SW480 (cell line): Measurements from ENCODE around the gene SCRG1.

Experiments
- DNase-seq: peaks from one replicate; pipeline ENCODE4 v3.0.0-alpha.2; 2016; ENCODE audit warnings: low spot score

Gene SCRG1

GRCh38 chr4:173410079-173410478 is 11.2 kb upstream of the SCRG1 start:
- no peak for DNase-seq

DNA sequence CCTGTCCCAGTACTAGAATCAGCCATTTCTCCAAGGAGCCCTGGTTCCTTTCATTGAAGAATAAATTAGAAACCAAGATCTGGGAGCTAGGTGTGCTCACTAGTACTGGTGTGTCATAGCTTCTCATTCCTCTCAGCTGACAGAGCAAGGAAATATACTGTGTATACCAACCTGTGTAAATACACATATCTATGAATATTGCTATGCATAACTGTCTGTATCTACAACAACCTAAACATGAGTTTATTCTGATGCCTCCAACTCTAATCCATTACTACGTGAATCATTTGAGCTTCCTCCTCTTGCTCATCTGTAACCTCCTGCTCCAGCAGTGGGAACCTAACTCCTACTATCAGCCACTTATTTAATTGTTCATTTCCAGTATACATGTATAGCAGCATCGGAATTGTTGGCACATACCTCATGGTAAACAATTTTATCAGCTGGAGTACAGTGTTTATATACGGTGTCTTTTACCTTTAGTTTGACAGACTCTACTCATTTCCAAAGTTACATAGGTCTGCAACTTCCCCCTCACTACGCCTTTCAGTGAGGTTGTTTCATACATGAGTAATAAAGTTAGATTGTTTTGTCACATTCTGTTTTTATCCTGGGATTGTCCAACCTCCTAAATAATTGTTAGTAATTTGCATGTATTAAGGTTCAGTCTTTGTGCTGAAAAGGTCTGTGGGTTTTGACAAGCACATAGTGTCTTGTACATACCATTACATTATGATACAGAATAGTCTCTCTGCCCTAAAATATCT is 7.1 kb upstream of the SCRG1 start:
- DNase-seq = no peak

DNA sequence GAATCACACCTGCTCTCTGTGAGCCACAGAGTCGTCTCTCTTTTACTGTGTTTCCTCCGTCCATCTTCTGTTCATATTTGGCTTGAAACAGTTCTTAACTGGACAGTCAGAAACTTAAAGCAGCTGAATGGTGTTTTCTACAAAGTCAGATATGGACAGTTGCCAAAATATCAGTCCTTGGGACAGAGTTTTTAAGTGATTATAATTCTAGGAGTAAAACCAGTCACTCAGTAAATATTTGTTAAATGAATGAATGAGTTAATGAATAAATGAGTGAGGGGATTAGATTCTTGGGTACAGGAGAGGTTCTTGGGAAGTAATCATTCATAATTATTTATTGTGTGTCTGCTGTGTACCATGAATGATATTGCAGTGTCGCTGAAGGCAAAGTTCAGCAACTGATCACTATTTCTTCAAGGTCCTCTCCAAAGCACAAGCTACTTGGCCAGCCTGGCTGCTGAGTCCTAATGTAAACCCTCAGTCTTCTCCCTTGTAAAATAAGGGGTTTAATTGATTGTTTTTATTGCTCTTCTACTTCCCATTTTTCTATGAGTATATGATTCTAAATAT is 5.5 kb upstream of the SCRG1 start:
- no peak for DNase-seq

DNA sequence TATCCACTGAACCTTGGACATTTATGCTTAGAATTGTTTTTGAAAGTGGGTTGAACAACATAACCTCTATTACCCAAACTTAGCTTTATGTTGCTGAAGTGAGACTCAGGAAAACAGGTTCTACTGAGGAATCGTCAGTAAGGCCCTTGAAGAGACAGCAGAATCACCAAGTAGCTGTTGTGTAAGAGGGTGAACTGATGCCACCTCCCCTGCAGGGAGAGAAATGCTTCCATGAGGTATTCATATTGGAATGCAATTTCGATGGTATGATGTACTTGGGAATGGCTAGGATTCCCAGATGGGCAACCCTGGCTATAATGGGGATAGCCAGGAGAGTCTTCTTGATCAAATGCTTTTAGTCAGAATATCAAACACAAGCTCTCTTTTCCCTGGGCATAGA is 4.1 kb upstream of the SCRG1 start:
- DNase-seq = no peak

DNA sequence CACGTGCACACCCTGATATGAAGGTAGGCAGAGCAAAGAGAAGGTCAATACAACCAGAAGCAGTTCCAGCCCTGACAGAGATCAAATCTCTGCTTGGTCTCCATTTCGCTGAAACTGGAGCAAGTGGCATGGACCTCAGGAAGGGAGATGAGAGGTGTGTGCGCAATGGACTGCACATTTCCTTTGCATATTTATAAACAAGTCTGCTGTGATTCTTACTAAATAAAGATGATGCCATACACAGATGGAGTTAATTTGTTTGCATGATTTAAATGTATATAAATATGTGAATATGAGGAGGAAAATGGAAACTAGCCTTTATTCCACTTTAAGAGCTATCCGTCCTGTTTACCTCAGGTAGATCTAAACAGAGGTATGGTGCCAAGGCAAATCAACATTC is 2.1 kb upstream of the SCRG1 start:
- no peak for DNase-seq

DNA sequence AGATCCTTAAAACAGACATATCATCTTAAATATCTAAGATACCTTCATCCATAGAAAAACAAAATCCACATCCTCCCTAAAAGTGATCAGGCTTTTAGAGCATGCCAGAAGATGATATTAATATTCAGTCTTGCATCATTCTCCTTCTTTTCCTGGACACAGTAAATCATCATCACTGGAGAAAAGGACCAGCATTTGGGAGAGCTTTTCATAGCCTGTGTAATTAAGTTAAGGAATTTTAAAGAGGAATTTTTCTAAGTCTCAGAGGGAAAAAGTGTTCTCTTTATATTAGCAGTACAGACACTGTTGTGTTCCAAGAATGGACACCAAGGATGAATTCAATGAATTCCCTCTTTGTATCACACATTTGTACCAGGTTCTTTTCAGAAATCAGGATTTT is 696 bp downstream of the SCRG1 start:
- no peak for DNase-seq

DNA sequence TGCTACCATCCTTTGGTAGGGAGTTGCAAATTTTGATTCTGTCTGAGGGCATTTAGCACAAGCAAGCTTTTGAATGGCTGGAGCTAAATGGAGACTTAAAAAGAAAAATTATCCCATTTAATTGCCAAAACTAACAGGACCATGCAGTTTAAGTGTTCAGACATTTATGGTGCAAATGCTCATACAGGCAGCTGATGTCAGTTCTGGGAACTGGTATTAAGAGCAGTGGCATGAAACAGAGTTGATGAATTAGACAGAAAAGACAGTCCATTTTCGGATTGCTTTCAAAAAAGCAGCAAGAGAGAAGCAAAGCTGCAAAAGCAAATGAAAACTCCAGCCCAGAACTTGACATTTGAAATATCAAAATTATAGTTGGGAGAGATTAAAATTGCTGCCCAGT is 1.3 kb downstream of the SCRG1 start:
- no peak for DNase-seq

DNA sequence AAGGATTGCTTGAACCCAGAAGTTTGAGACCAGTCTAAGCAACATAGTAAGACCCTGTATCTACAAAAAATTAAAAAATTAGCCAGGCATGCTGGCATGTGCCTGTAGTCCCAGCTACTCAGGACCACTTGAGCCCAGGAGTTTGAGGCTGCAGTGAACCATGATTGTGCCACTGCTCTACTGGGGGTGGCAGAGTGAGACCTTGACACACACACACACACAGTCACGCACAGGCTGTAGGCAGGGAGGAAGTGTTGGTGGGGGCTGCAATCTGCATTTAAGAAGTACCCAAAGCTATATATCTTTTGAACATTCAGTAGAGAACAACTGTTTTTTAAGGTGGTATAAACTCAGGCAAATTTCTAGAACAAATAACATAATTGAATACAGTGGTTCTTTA is 7.2 kb downstream of the SCRG1 start:
- no peak for DNase-seq

DNA sequence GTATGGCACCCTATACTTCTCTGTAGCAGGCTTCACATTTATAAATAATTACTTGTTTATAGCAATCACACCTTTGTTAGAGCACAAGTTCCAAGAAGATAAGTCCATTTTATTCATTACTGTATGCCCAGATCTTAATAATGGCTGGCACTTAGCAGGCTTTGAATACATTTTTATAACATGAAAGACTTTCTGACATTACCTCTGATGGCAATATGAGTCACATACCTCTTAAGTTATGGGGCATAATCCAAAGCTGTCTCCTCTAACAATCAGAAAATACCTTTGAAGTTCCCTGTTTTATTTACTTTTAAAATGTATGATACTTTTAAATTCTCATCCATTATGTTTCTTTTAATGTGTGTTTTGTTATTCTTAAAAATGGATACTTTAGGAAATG is 12.2 kb downstream of the SCRG1 start:
- no peak for DNase-seq

DNA sequence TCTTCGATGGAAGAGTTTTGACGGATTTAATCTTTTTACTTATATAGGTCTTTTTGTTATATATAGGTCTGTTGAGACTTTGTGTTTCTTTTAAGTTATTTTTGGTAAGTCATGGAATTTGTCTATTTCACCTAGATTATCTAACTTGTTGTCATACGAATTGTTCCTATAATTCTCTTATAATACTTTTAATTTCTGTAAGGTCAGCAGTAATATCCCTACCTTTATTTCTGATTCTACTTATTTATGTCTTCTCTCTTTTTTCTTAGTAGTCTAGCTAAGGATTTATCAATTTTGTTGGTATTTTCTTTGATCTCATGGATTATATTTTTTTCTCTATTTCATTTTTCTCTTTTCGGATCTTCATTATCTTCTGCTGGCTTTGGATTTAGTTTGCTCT is 16.6 kb downstream of the SCRG1 start:
- DNase-seq = no peak

GRCh38 chr4:173381610-173382009 is 17.3 kb downstream of the SCRG1 start:
- DNase-seq = no peak

GRCh38 chr4:173380987-173381386 is 17.9 kb downstream of the SCRG1 start:
- DNase-seq = no peak

DNA sequence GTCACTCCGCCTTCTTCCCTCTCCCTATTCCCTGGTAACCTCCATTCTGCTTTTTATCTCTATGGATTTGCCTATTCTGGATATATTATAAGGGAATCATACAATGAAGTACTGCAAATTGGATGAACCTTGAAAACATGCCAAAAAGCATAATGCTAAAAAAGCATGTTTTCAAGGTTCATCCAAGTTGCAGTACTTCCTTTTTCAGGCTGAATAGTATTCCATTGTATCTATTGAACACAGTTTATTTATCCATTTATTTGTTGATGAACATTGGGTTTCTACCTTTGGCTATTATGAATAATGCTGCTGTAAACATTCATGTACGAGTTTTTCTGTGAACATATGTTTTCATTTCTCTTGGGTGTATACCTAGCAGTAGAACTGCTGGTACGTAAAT is 19.0 kb downstream of the SCRG1 start:
- DNase-seq = no peak

DNA sequence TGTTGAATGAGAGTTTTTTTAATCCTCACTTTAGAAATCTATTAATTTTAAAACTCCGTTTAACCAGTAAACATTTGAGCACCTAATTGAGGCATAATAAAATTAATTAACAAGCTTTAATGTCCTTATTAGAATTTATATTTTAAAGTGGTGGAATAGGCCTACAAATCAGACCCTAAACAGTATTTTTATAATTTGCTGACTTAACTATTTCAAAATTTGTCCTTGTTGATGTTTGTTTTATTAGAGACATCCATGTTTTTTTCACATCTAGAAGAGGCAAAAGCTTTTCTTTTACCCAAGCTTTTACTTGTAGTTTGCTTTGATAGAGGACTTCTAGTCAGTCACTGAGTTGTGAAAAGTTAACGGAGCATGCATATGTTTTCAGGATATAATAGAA is 24.3 kb downstream of the SCRG1 start:
- no peak for DNase-seq

DNA sequence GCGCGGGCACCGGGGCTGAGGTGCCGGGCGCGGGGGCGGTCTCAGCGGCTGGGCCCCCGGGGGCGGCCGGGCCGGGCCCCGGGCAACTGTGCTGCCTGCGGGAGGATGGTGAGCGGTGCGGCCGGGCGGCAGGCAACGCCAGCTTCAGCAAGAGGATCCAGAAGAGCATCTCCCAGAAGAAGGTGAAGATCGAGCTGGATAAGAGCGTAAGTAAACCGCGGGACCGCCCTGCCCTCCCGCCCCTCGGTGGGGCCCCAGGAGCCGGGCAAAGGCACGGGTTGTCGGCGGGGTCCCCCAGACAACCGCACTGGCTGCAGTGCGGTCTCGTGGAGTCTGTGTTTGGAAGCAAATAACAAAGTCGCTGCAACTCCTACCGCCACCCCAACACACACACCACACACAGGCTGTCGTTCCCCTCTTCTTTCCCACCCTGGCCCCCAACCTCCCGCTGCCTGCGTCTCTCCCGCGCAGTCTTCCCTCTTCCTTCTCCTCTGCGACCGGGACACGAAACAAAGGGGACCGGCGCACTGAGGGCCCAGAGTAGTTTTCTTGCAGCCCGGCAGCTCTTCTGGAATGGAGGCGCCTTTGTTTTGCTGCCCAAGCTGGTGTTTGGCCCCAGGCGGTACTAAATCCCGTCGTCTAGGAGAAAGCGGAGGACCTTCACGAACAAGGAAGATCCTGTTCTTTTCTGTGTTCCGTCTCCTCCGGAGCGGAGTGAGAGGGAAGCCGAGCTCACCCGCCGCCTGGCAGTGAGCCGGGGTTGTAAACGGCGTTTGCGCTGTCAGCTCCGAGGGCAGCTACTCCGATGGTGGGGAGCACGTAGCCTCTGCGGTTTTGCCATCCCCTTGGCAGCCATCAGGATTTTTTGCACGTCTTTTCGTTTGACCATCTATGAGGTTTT is 27.4 kb downstream of the SCRG1 start:
- DNase-seq = peak; percentile 44

GRCh38 chr4:173370477-173371291 is 28.2 kb downstream of the SCRG1 start, which contains the start of gene SAP30:
SAP30 (plus strand) TSS chr4:173370954; CDS start chr4:173371183, 229 bp downstream.
- peak; percentile 94 for DNase-seq

- DNase-seq = no peak
Measured at GRCh38 chr4:173370130-173370476, 28.8 kb downstream of the SCRG1 start.

GRCh38 chr4:173367946-173368345 is 31.0 kb downstream of the SCRG1 start:
- no peak for DNase-seq

DNA sequence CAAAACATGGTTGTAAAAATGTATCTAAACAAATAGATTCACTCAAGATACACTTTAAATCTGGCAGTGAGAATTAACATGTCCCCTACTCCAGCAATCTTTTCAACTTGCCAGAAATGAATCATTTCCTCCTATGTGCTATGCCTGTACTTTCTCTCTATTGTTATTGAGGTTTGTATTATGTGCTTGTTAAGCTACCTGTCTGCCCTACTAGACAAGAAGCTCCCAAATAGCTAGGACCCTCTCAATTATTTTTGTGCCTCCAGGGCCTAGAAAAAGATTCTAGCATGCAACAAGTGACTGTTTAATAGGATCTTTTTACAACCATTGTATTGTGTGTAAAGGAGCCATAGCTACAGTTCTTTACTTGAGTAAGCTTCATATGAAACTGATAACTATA is 31.6 kb downstream of the SCRG1 start:
- no peak for DNase-seq

GRCh38 chr4:173365359-173365996 is 33.4 kb downstream of the SCRG1 start:
- no peak for DNase-seq

- DNase-seq = no peak
Measured at GRCh38 chr4:173362666-173363065, 36.2 kb downstream of the SCRG1 start.
